ENCODE data around the gene WDR87. TPM values are rescaled to one million over a fixed set of nuclear protein-coding genes. Genes with fewer than 3 reads are reported as not detected.
A peak's percentile ranks its signal among the peaks of the same experiment; 100 is the strongest.

Gene WDR87
- total and polyA plus RNA-seq, 8 donors, result 0.03 to 0.06 (median 0.04) TPM; not detected in 4

DNA sequence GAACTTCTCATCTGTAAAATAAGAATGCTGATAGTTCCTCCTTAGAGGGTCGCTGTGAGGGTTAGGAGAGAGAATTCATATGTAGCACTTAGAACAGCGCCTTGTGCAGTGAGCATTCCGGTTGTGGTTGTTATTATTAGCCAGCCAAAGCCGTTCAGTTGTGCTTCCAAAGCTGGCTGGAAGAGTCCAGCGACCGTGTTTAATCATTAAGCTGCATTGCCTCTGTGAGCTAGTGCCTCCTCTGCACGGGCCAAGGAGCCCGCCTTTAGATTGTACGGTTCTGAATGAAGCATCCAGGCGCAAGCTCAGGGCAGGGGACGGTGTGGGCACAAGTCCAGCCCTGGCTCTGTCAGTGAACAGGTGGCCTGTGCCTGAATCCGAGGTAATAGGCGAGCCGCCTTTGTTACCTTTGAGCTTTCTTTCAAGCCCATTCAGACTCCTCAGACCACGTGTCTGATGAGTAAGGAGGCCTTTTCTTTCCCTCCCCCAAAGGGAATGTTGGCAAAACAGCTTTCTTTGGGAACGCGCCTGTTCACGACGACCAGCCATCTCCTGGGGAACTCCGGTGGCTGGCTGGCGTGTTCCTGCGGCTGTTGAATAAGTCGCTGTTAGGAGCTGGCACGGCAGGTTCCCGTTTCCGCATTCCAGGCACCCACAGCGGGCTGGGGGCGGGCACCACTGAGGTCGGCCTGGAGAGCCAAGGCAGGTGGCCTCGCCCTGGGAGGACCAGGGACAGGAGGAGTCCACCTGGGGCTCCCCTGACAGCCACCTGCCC is 25.7 kb upstream of the WDR87 start:
- Histone ChIP-seq H3K4me1 (peaks cover 11 to 44% of the 10 kb centered on the region in 2 donors), H3K4me3 (peak overlapping the region; percentile 18 to 30), H3K36me3 (no peaks in the 10 kb centered on the region), H3K9me3 (peaks cover 0 to 13% of the 10 kb centered on the region in 2 donors), H3K27me3 (no peaks in the 10 kb centered on the region), H3K27ac (peak overlapping the region; percentile 64 to 73)
- intact Hi-C loops (cut with DNase I), result no loop called here
- TF ChIP-seq, protein P1, sequence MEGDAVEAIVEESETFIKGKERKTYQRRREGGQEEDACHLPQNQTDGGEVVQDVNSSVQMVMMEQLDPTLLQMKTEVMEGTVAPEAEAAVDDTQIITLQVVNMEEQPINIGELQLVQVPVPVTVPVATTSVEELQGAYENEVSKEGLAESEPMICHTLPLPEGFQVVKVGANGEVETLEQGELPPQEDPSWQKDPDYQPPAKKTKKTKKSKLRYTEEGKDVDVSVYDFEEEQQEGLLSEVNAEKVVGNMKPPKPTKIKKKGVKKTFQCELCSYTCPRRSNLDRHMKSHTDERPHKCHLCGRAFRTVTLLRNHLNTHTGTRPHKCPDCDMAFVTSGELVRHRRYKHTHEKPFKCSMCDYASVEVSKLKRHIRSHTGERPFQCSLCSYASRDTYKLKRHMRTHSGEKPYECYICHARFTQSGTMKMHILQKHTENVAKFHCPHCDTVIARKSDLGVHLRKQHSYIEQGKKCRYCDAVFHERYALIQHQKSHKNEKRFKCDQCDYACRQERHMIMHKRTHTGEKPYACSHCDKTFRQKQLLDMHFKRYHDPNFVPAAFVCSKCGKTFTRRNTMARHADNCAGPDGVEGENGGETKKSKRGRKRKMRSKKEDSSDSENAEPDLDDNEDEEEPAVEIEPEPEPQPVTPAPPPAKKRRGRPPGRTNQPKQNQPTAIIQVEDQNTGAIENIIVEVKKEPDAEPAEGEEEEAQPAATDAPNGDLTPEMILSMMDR (IDR thresholded peaks at IDR 0.05), result no peak
- peak; percentile 85 for ATAC-seq
- DNase-seq, result peak; percentile 35 to 96 (median 82)

DNA sequence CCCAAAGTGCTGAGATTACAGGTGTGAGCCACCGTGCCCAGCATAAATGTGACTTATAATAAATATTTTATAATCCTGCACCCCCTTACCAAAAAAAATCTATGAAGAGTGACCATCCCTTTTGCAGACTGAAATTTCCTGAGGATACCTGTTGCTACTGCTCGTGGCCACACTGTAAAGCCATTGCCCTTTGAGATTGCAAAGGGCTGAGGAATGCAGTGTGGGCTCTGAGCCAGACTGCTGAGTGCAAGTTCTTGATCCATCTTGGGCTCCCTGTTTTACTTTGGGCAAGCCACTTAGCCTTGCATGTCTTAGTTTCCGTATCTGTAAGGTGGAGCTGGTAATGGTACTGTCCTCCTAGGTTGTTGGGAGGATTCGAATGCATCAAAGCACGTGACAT is 24.0 kb upstream of the WDR87 start:
- Histone ChIP-seq H3K36me3 (no peaks in the 10 kb centered on the region), H3K4me1 (peaks cover 11 to 44% of the 10 kb centered on the region in 2 donors), H3K27me3 (no peaks in the 10 kb centered on the region), H3K9me3 (peaks cover 0 to 9% of the 10 kb centered on the region in 2 donors), H3K27ac (no peak overlapping the region), H3K4me3 (no peak overlapping the region)
- TF ChIP-seq, protein P1 (IDR thresholded peaks at IDR 0.05), result no peak
- ATAC-seq, result peak; percentile 7
- intact Hi-C loops (cut with DNase I), result no loop called here
- peak in 1 of 4 donors; percentile 42 for DNase-seq

DNA sequence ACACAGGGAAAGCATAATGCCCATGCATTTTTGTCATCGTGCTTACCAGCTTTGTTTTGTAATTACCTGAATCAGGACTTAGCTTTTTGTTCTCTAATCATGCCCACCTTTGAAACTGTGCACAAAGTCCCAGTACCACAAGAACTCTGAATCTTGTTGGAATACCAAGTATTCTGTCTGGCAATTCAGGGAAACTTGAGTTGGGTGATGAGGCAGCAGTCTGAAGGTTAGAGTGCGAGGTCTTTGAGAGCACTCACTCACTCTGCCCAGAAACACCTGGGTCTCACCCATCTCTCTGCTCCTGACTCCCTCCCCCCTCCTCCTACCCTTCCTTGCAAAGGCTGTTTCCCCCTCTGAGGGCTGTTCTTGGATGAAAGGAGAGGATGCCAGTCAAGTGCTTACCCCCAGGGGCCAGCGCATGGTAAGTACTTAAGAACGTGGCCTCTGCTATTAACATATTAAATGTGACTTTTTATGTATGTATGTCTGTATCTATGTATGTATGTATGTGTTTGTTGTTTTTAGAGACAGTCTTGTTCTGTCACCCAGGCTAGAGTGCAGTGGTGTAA is 23.0 kb upstream of the WDR87 start:
- intact Hi-C loops (cut with DNase I), result no loop called here
- H3K9me3 ChIP-seq, result no peaks in the 10 kb centered on the region

DNA sequence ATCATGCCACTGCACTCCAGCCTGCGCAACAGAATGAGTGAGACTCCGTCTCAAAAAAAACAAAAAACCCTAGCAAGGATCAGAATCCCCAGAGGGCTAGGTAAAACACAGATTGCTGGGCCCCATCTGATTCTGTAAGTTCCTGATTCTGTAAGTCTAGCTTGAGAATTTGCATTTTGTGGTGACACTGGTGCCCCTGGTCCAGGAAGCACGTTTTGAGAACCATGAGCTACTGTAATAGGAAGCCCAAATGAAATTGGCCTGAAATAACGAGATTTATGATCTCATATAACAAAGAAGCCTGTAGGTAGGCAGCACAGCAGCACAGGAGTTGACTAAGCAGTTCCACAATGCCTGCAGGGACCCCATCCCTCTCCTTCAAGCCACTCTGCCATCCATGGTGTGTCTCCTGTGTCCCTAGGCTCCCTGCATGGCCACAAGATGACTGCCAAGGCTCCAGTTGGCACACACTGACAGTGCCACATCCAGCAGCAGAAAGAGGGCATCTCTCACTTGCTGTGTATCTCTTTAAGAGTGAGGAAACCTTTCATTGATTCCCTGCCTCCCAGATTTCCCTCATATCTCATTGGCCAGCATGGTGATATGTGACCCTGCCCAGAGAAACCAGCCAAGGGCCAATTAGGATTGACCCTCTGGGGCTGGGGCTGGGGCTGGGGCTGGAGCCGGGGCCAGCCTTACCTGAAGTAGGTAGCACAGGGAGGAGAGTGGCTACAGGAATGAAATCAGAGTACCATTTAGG is 22.3 kb upstream of the WDR87 start:
- DNase-seq (no peak), ATAC-seq (no peak)
- no peaks in the 10 kb centered on the region for H3K27me3 ChIP-seq
- no peak overlapping the region for H3K4me3 ChIP-seq
- no peak overlapping the region for H3K27ac ChIP-seq
- H3K9me3 ChIP-seq, result no peaks in the 10 kb centered on the region
- H3K4me1 ChIP-seq, result peaks cover 9 to 37% of the 10 kb centered on the region in 2 donors
- H3K36me3 ChIP-seq, result no peaks in the 10 kb centered on the region
- intact Hi-C loops (cut with DNase I), result no loop called here
- TF ChIP-seq, protein P1 (IDR thresholded peaks at IDR 0.05), result no peak

More for the DNA sequence above, 23.0 kb upstream of the WDR87 start:
- no peak for ATAC-seq
- H3K27ac ChIP-seq, result no peak overlapping the region
- no peak overlapping the region for H3K4me3 ChIP-seq
- peaks cover 11 to 44% of the 10 kb centered on the region in 2 donors for H3K4me1 ChIP-seq
- no peaks in the 10 kb centered on the region for H3K36me3 ChIP-seq
- no peaks in the 10 kb centered on the region for H3K27me3 ChIP-seq
- TF ChIP-seq, protein P1 (IDR thresholded peaks at IDR 0.05), result no peak
- DNase-seq, result no peak

DNA sequence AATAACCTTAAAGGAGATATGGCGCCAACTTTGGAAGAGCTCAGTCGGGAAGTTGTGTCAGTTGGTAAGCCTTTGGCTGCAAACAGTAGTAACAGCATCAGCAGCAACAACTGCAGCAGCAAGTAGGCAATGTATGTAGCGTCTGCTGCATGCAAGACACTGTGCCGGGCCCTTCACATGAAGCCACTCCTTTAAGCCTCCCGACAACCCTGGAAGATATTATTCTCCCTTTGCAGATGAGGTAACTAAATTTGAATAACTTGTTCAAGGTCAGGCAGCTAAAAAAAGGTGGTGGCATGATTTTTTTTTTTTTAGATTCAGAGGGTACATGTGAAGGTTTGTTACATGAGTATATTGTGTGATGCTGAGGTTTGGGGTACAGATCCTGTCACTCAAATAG is 20.3 kb upstream of the WDR87 start:
- intact Hi-C loops (cut with DNase I), result no loop called here
- no peak for ATAC-seq
- Histone ChIP-seq H3K4me1 (peaks cover 4 to 17% of the 10 kb centered on the region in 2 donors), H3K36me3 (no peaks in the 10 kb centered on the region), H3K27me3 (no peaks in the 10 kb centered on the region), H3K4me3 (no peak overlapping the region), H3K27ac (no peak overlapping the region), H3K9me3 (no peaks in the 10 kb centered on the region)
- TF ChIP-seq, protein P1 (IDR thresholded peaks at IDR 0.05), result no peak
- DNase-seq, result no peak
